IPS-15b (cell line): Measurements from ENCODE around the gene SGCA.

Experiments
- H3K27me3 ChIP-seq: one replicate; pipeline ENCODE4 v1.6.1; 2013; ENCODE audit warnings: low read length; ENCODE audit not compliant: control insufficient read depth, insufficient read depth
- H3K36me3 ChIP-seq: one replicate; pipeline ENCODE4 v1.6.1; 2013; ENCODE audit warnings: low read length; ENCODE audit not compliant: control insufficient read depth, insufficient read depth
- H3K4me1 ChIP-seq: one replicate; pipeline ENCODE4 v1.6.1; 2013; ENCODE audit warnings: mild to moderate bottlenecking, low read length; ENCODE audit not compliant: control insufficient read depth, insufficient read depth
- H3K4me3 ChIP-seq: one replicate; pipeline ENCODE4 v1.5.1; 2013; ENCODE audit warnings: low read depth, low read length
- H3K9ac ChIP-seq: one replicate; pipeline ENCODE4 v1.6.1; 2013; ENCODE audit warnings: low read depth, mild to moderate bottlenecking, low read length
- H3K9me3 ChIP-seq: one replicate; pipeline ENCODE4 v1.6.1; 2013; ENCODE audit warnings: mild to moderate bottlenecking, low read length; ENCODE audit not compliant: control insufficient read depth, insufficient read depth

SGCA gene

GRCh38 chr17:50165867-50166517 lies at the start of gene SGCA:
TSS of gene SGCA (plus strand) at chr17:50166005. CDS start at chr17:50166041, 36 bp downstream.
- Histone ChIP-seq H3K36me3 (no peaks in the 10 kb centered on the region), H3K4me1 (peaks cover 3% of the 10 kb centered on the region), H3K27me3 (peaks cover 15% of the 10 kb centered on the region), H3K9me3 (no peaks in the 10 kb centered on the region), H3K4me3 (no peak within 1 kb of the TSS), H3K9ac (peak within 1 kb of the TSS; percentile 24)

- H3K4me3 ChIP-seq: peak overlapping the region; percentile 39
- no peaks in the 10 kb centered on the region for H3K36me3 ChIP-seq
- peaks cover 5% of the 10 kb centered on the region for H3K4me1 ChIP-seq
- H3K27me3 ChIP-seq: peaks cover 26% of the 10 kb centered on the region
- no peak overlapping the region for H3K9ac ChIP-seq
- no peaks in the 10 kb centered on the region for H3K9me3 ChIP-seq
These were observed 48.4 kb upstream of the SGCA start for GRCh38 chr17:50117202-50118051.

DNA sequence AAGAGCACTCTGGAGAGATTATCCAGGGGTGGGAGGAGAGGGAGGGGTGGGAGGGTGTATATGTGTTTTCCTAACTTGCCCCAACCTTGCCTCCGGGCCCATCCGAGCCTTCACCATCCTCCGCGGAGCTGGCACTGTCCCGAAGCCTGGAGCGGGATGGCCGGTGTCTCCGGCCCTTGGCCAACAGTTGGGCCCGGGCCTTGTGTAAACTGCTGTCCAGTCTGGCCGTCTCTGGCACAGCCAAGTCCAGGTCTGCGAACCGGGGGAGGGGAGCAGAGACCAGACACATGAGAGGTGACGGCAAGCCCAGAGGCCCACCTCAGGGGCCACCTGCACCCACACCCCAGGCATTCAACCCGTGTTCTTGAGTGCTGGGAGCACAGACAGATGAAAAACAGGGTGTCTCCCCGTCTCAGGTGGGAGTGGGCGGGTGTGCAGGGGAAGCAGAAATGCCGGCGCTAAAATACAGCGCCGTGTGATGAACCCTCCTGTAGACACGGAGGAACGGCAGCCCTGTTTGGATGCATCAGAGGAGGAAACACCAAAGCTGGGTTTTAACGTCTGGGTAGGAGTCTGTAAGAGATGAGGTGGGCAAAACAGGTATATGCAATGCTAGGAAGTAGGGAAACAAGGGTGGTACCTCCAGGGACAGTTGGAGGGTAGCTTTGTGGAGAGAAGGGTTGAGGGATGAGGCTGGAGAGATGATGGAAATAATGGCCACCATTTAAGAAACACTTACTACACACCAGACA lies 47.6 kb upstream of the SGCA start:
- no peak overlapping the region for H3K4me3 ChIP-seq
- H3K27me3 ChIP-seq: peaks cover 26% of the 10 kb centered on the region
- no peaks in the 10 kb centered on the region for H3K36me3 ChIP-seq

DNA sequence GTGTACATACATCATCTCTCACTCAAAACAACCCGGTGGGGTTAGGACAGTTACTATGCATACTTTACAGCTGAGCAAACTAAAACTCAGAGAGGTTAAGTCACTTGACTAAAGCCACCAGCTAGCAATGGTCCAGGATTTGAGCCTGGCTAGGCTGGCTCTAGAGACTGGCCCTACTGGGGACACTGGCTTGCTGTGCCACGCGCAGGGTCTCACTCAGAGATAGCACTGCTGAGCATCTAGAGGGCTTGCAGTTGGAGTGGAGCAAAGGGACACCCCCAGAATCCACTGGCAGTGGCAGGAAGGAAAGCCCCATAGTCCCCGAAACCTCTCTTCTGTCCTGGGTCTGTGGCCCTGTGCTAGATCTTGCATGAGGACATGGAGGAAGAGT lies 47.0 kb upstream of the SGCA start:
- H3K9ac ChIP-seq: no peak overlapping the region
- peaks cover 11% of the 10 kb centered on the region for H3K4me1 ChIP-seq
- no peaks in the 10 kb centered on the region for H3K9me3 ChIP-seq
- H3K27me3 ChIP-seq: peaks cover 26% of the 10 kb centered on the region
- no peak overlapping the region for H3K4me3 ChIP-seq
- no peaks in the 10 kb centered on the region for H3K36me3 ChIP-seq

More for the DNA sequence above, 47.6 kb upstream of the SGCA start:
- Histone ChIP-seq H3K9me3 (no peaks in the 10 kb centered on the region), H3K9ac (no peak overlapping the region), H3K4me1 (peaks cover 8% of the 10 kb centered on the region)

- no peak overlapping the region for H3K9ac ChIP-seq
- H3K36me3 ChIP-seq: no peaks in the 10 kb centered on the region
- H3K27me3 ChIP-seq: peaks cover 26% of the 10 kb centered on the region
- no peaks in the 10 kb centered on the region for H3K9me3 ChIP-seq
- peaks cover 13% of the 10 kb centered on the region for H3K4me1 ChIP-seq
- H3K4me3 ChIP-seq: no peak overlapping the region
These were observed 45.1 kb upstream of the SGCA start for GRCh38 chr17:50120475-50121253.

GRCh38 chr17:50122945-50123344 lies 42.9 kb upstream of the SGCA start:
- Histone ChIP-seq H3K27me3 (peaks cover 26% of the 10 kb centered on the region), H3K36me3 (no peaks in the 10 kb centered on the region), H3K9ac (no peak overlapping the region), H3K9me3 (no peaks in the 10 kb centered on the region), H3K4me3 (no peak overlapping the region), H3K4me1 (peaks cover 15% of the 10 kb centered on the region)

GRCh38 chr17:50123649-50124349 lies 42.0 kb upstream of the SGCA start:
- Histone ChIP-seq H3K9me3 (no peaks in the 10 kb centered on the region), H3K4me1 (peaks cover 17% of the 10 kb centered on the region), H3K4me3 (no peak overlapping the region), H3K27me3 (peaks cover 18% of the 10 kb centered on the region), H3K36me3 (no peaks in the 10 kb centered on the region), H3K9ac (peak overlapping the region; percentile 37)

DNA sequence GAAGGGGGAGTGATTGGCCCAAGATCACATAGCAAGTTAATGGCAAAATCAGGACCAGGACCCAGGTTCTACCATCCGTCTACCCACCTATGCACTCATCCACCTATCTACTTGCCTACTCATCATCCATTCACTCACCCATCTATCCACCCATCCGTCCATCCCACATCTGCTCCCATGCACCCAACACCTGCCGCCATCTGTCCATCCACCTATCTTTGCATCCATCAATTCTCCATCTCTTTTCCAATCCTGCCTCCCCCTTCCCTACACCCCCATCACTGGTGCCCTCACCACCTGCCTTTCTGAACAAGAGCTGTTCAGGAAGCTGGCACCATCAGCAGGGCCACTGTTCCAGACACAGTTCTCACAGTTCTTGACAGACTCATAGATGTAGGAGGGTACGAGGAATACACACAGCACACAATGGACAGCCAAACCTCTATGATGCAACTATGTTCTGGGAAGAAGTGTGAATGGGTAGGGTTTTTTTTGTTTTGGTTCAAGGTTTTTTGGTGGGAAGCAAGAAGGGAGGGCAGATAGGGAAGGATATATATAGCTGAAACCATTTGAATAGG lies 40.3 kb upstream of the SGCA start:
- peaks cover 17% of the 10 kb centered on the region for H3K4me1 ChIP-seq
- no peak overlapping the region for H3K9ac ChIP-seq
- H3K36me3 ChIP-seq: no peaks in the 10 kb centered on the region
- H3K27me3 ChIP-seq: peaks cover 2% of the 10 kb centered on the region
- no peaks in the 10 kb centered on the region for H3K9me3 ChIP-seq
- no peak overlapping the region for H3K4me3 ChIP-seq

- peaks cover 3% of the 10 kb centered on the region for H3K27me3 ChIP-seq
These were observed 38.0 kb upstream of the SGCA start for GRCh38 chr17:50127697-50128361.

More at GRCh38 chr17:50127697-50128361, 38.0 kb upstream of the SGCA start:
- Histone ChIP-seq H3K4me1 (peaks cover 27% of the 10 kb centered on the region), H3K36me3 (no peaks in the 10 kb centered on the region), H3K9me3 (no peaks in the 10 kb centered on the region), H3K9ac (no peak overlapping the region), H3K4me3 (peak overlapping the region; percentile 76)
